ENCODE measurements around the gene DCLRE1B. TPM values are rescaled to one million over a fixed set of nuclear protein-coding genes. Genes with fewer than 3 reads are reported as not detected.

Gene DCLRE1B
- total and polyA plus RNA-seq, 11 donors: 0.38 to 6.0 (median 2.2) TPM

DNA sequence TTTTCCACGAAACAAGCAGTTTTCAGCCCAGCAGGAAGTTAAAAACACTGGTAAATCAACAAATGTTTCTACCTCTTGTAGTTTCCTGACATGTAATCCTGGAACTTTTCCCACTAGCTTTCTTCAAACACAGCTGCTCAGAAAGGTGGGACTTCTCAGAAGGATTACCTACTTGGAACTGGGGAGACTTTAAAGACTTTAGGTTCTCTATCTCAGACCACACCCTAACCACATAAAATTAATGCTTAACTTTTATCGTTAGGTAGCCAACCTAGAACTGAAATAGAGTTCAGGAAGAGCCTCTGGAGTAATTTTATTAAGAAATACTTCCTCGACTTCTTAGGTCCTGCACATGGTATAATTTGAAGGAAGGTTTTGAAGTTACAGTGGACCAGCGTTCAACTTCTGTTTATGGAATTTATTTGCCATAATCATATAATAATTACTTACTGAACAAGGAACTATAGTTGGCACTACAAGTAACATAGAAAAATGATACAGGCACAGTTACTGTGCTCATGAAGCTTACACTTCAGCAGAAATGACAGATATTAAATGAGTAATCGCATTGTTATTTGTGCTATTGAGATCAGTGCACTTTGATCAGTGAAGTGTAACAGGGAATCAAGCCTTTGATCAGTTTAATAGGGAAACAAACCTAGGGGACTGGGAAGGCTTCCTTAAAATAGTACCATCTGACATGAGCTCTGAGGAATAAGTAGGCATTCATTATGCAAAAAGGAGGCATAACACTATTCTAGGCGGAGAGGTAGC is 17.5 kb upstream of the DCLRE1B start, which contains the start of gene BCL2L15:
Gene BCL2L15 (minus strand): TSS at position 180 of the 774 bp plus-strand sequence. CDS start 206 bp downstream, outside the sequence.
- H3K4me3 ChIP-seq: no peak within 1 kb of the TSS
- H3K36me3 ChIP-seq: no peaks in the 10 kb centered on the region
- DNase-seq: no peak
- intact Hi-C loops (cut with DNase I): no loop called here
- no peaks in the 10 kb centered on the region for H3K9me3 ChIP-seq
- TF ChIP-seq POLR2A (IDR thresholded peaks at IDR 0.05) (no peak), CTCF (IDR thresholded peaks at IDR 0.05) (no peak)
- ATAC-seq: no peak
- H3K27me3 ChIP-seq: no peaks in the 10 kb centered on the region
- 76 to 83% (median 79%) methylated on average over 6 of the region's 6 CpGs for WGBS, 4 donors
- no peak within 1 kb of the TSS for H3K27ac ChIP-seq
- H3K4me1 ChIP-seq: no peaks in the 10 kb centered on the region

GRCh38 chr1:113890816-113891215 is 14.3 kb upstream of the DCLRE1B start:
- TF ChIP-seq CTCF (IDR thresholded peaks at IDR 0.05) (no peak), POLR2A (IDR thresholded peaks at IDR 0.05) (no peak)
- no peak for DNase-seq
- no peaks in the 10 kb centered on the region for H3K4me1 ChIP-seq
- no peak for ATAC-seq
- no peak overlapping the region for H3K4me3 ChIP-seq
- 50 to 73% (median 69%) methylated on average over 2 of the region's 2 CpGs for WGBS, 4 donors
- no peaks in the 10 kb centered on the region for H3K27me3 ChIP-seq
- H3K9me3 ChIP-seq: no peaks in the 10 kb centered on the region
- H3K36me3 ChIP-seq: peaks cover 0 to 22% (median 19%) of the 10 kb centered on the region in 9 donors
- H3K27ac ChIP-seq: no peak overlapping the region
- intact Hi-C loops (cut with DNase I): no loop called here

- Histone ChIP-seq H3K36me3 (peaks cover 0 to 31% (median 27%) of the 10 kb centered on the region in 9 donors), H3K4me1 (no peaks in the 10 kb centered on the region), H3K9me3 (no peaks in the 10 kb centered on the region), H3K27ac (no peak overlapping the region), H3K27me3 (no peaks in the 10 kb centered on the region), H3K4me3 (no peak overlapping the region)
- 85 to 93% (median 89%) methylated on average over 11 of the region's 11 CpGs for WGBS, 4 donors
- DNase-seq (no peak), ATAC-seq (no peak)
- intact Hi-C loops (cut with DNase I): no loop called here
- TF ChIP-seq POLR2A (IDR thresholded peaks at IDR 0.05): no peak
- TF ChIP-seq CTCF (IDR thresholded peaks at IDR 0.05): no peak
Measured at GRCh38 chr1:113891631-113892220, 13.4 kb upstream of the DCLRE1B start.

- Histone ChIP-seq H3K4me3 (no peak overlapping the region), H3K36me3 (peaks cover 0 to 46% (median 43%) of the 10 kb centered on the region in 9 donors), H3K27ac (no peak overlapping the region), H3K4me1 (no peaks in the 10 kb centered on the region), H3K9me3 (no peaks in the 10 kb centered on the region), H3K27me3 (no peaks in the 10 kb centered on the region)
- TF ChIP-seq POLR2A (IDR thresholded peaks at IDR 0.05) (no peak), CTCF (IDR thresholded peaks at IDR 0.05) (no peak)
- ATAC-seq (no peak), DNase-seq (no peak)
- intact Hi-C loops (cut with DNase I): no loop called here
- WGBS, 4 donors: 95 to 100% (median 98%) methylated on average over 3 of the region's 3 CpGs
Measured at GRCh38 chr1:113893267-113893666, 11.9 kb upstream of the DCLRE1B start.

Measured in heart left ventricle (tissue), 16 donors.